HG03025 (cell line): Measurements from ENCODE around the gene SEC31B.
A peak's percentile ranks its signal among the peaks of the same experiment; 100 is the strongest.

Source experiments
- ATAC-seq: cut with Tn5 transposase; IDR thresholded peaks from one replicate; pipeline ENCODE4 v1.9.1; 2021; ENCODE audit warnings: mild to moderate bottlenecking, moderate library complexity; ENCODE audit not compliant: unreplicated experiment, low FRiP score

SEC31B gene

GRCh38 chr10:100501423-100501822 lies 18.2 kb downstream of the SEC31B start:
- no peak for ATAC-seq

DNA sequence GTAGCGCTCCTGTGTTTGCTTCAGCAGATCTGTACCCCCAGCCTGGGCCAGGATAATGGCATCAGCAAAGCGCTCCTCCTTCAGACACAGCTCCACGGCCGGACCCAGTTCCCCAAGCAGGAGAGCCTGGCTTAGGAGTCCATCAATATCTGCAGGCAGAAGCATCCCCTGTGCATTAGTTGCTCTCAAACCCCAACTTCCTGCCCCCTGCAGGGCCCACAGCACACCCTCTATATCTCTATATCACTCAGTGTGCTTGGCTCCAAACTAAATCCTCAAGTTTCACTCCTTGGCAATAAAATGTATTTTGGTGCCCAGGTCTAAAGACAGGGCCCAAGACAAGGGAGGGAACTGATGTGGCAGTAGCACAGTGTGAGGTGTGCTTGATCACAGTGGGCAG lies 21.6 kb downstream of the SEC31B start:
- no peak for ATAC-seq

DNA sequence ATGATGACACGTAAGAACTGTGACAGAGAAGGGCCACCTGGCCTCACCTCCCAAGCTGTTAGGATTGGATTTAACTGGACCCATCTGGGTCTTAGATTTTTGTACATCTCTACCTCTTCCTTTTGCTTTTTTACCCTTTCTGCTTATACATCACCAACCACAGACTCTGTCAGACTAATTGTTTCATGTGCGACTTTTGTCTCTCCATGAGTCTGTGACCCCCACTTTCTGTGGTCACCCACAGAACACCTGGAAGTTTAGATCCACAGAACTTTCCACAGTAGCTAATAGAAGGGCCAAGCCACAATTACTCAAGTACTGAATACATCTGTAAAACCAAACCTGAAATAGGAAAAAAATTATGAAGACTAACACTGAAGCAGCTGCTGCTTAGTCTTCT lies 23.1 kb downstream of the SEC31B start:
- no peak for ATAC-seq

GRCh38 chr10:100490531-100490930 lies 29.1 kb downstream of the SEC31B start:
- no peak for ATAC-seq

GRCh38 chr10:100489396-100489795 lies 30.3 kb downstream of the SEC31B start:
- ATAC-seq, result no peak

- ATAC-seq, result no peak
Measured at GRCh38 chr10:100487529-100487928, 32.1 kb downstream of the SEC31B start.

- ATAC-seq, result no peak
Measured at GRCh38 chr10:100485801-100486495, 33.7 kb downstream of the SEC31B start.

DNA sequence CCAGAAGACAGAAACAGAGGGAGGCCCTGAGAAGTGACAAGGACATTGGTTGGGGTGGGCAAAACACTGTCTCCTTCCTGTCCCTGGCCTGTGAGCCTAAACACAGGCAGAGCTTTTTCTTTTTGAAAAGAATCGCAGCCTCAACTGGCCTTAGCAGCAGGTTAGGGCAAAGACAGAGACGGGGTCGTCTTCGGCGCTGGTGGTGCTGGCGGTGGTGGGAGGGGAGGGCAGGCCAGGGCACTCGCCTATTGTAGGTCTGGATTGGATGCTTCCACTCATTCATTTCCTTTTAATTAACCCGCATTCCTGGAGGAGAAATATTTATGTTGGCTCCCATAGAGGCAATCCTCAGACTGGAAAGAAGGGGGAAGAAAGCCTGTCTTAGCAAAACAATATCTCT lies 34.3 kb downstream of the SEC31B start:
- no peak for ATAC-seq

DNA sequence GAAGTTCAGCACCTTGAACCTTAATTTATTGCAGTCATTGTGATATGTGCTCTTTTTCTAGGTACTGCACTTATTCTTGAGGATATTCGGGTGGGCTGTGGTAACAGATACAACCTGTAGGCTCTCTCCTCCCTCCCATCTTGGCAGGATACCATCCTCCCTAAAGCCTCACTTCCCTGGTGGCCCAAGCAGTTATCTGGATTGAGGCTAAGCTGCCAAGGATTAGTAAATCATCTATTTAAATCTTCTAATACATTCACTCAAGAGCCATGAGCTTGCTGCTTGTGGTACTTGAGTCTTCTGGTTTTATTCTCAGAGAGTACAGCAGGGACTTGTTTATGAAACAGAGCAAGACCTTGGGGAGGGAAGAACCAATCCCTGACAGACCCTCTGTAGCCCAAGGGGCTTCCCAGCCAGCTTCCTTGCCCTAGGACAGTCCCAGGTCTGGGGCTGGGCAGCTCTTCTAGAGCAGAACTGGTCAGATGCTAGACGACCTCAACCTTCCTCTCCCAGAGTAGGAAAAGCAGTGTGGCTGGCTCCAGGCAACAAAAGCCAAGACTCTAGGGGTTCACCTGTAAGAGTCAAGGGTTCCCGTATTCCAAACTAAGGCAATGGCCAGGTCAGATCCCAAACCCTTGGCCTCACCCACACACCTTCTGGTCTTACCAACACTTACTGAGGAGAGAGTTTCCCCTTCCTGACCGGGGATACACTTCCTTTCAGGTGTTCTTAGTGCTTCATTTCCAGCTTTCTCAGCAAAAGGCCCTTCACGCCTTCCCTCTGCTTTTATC lies 35.6 kb downstream of the SEC31B start:
- no peak for ATAC-seq

DNA sequence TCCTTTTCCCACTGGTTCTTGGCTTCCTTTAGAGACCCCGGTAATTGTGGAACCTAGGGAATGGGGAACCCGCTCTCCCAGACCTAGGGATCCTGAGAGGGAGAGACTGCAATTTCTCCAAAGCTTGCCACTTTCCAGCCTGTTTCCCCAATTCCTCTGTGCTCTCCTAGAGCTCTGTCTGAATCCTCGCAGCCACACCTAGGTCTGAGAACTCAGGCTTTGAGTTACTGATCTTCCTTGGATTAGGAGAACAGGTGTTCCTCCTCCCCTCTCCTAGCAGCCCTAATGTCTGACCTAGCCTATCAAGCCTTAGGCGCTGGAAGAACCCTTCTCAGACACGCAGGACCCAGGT lies 36.9 kb downstream of the SEC31B start:
- no peak for ATAC-seq

- ATAC-seq, result no peak
Measured at GRCh38 chr10:100482181-100482833, 37.4 kb downstream of the SEC31B start.

GRCh38 chr10:100481462-100482081 lies 38.1 kb downstream of the SEC31B start:
- ATAC-seq, result peak; percentile 90

DNA sequence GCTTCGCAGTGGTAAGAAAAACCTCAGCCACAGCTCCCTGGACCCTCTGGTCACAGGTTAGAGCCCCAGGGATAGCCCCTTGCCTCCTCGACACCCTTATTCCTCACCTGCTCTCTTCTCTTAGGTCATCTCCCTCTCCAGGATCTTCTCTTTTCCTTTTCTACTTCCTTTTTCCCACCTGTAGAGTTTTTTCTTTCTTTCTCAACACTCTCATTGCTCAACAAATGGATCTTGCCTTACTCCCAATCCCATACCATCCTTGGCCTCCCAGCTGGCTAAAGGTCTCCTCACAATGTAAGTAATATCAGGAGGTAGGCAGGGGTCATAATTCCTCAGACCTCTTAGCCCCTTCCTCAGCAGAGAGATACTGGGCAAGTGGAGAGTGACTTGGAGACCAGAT lies 39.7 kb downstream of the SEC31B start:
- no peak for ATAC-seq

- ATAC-seq, result no peak
Measured at GRCh38 chr10:100479037-100479436, 40.6 kb downstream of the SEC31B start.

GRCh38 chr10:100477970-100478369 lies 41.7 kb downstream of the SEC31B start:
- no peak for ATAC-seq

DNA sequence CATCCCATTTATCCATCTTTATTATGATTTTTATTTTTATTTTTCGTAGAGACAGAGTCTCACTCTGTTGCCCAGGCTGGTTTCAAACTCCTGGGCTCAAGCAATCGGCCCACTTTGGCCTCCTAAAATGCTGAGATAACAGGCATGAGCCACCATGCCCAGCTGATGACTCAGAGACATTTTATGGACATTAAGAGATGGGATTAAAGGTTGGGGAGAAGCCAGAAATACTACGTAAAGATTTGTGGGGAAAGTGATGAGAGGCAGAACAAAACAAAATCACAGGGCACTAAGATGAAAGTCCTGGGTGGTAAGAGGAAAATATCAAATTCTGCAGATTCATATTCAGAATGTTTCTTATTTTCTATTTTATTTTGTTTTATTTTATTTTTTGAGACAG lies 49.3 kb downstream of the SEC31B start:
- ATAC-seq, result no peak

DNA sequence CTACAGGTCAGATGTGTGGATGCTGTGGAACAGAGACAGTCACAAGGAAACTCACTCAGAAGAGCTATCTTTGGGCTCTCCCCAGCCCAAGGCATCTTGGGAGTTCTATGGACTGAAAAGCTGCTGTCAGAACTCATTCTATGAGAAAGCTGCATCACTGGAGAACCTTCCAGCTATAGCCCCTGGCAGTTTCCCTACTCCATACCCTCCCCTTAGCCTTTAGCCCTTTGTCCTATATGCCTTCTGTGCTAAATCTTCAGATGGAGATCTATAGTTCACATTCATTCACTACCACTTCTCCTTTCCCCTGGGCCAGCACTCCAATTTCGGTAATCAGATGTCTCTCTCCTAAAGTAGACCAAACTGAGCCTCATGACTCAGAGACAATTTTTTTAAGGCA lies 49.9 kb downstream of the SEC31B start:
- no peak for ATAC-seq

- ATAC-seq, result no peak
Measured at GRCh38 chr10:100468978-100469377, 50.7 kb downstream of the SEC31B start.

DNA sequence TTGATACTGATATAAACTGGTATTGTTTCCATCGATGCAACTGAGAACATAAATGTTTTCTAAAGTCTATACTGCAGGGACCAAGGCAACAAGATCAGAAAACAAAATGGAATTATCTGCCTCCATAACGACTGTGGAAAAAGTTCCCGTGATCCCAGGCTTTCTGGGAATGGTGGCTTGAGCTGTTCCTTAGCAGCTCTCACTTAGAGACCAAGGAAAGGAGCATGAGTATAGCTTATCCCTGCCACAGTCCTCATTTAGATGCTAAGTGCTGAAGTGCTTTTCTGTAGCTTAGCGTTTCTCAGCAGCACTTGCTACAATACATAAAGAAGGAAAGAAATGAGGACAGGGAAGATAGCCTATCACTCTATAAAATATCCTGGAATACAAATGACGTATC lies 51.3 kb downstream of the SEC31B start:
- ATAC-seq, result no peak

DNA sequence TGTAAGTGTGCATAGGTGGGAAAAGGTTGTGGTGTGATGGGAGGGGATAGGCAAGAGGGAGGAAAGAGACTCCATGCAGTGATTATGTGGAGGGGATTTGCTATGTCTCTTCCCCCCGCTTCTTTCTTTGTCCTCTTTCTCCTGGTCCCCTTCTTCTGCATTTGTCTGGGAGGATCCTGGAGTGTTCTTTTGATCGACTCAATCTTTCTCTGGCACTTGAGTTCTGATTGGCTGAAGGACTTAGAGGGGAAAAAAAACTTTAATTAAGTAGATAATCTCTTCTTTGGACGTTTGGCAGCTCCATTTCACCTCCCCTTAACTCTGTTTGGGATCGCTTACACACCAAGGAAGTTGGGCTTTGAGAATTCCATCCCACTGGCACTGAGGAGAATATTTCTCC lies 57.0 kb downstream of the SEC31B start, which contains the start of gene WNT8B:
Gene WNT8B (plus strand): TSS at position 301 of the 400 bp plus-strand sequence. CDS start 160 bp downstream, outside the sequence.
- ATAC-seq, result no peak

- ATAC-seq, result no peak
Measured at GRCh38 chr10:100448951-100449350, 70.7 kb downstream of the SEC31B start.
